Measurements from ENCODE around the gene DEFB132. TPM values are rescaled to one million over a fixed set of nuclear protein-coding genes. Genes with fewer than 3 reads are reported as not detected.

The DEFB132 gene
- total RNA-seq, 1 donor from 2014 or later: not detected

DNA sequence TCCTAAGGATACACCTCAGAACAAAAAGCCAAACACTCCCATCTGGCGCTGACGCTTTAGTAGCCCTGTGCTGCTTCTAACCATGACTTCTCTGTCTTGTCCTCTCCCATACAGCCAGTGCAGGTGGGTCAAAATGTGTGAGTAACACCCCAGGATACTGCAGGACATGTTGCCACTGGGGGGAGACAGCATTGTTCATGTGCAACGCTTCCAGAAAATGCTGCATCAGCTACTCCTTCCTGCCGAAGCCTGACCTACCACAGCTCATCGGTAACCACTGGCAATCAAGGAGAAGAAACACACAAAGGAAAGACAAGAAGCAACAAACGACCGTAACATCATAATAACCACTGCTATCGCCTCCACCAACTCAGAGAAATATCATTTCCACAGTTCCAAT lies 1.4 kb downstream of the DEFB132 start:
- H3K4me1 ChIP-seq (ENCODE audit: control insufficient read depth in 3 of 3, insufficient read depth in 3 of 3, low read length in 3 of 3): no peaks in the 10 kb centered on the region

DNA sequence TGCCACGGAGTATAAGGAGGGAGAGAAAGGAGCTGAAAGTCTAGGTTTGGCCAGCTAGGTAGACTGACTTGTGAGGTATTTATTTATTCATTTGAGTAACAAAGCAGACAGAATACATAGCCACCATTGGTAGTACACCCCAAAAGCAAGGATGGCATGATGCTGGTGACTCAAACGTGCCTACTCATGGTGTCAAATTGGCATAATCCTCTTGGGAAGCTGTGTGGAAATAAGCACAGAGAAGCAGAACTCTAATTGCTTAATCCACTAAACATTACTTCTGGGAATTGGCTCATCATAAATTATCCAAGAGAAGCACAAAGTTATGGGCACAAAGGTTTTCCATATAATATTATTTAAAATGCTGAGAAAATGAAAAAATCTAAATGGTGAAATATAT lies 2.5 kb downstream of the DEFB132 start:
- no peaks in the 10 kb centered on the region for H3K4me1 ChIP-seq (ENCODE audit: control insufficient read depth in 3 of 3, insufficient read depth in 3 of 3, low read length in 3 of 3)
- H3K4me3 ChIP-seq (ENCODE audit: low read length in 3 of 3): no peak overlapping the region
- no peaks in the 10 kb centered on the region for H3K9me3 ChIP-seq (ENCODE audit: control insufficient read depth in 3 of 3, low read length in 3 of 3)
- no peak overlapping the region for H3K27ac ChIP-seq (ENCODE audit: low read depth, low read length)
- H3K27me3 ChIP-seq (ENCODE audit: control insufficient read depth in 3 of 3, insufficient read depth in 3 of 3, low read length in 3 of 3): peaks cover 4 to 23% (median 9%) of the 10 kb centered on the region in 3 donors
- no peaks in the 10 kb centered on the region for H3K36me3 ChIP-seq (ENCODE audit: control insufficient read depth in 3 of 3, insufficient read depth in 3 of 3, low read length in 3 of 3)
- no peak overlapping the region for H3K9ac ChIP-seq (ENCODE audit: low read depth in 1 of 3, low read length in 3 of 3)

More for the DNA sequence above, 1.4 kb downstream of the DEFB132 start:
- no peak overlapping the region for H3K4me3 ChIP-seq (ENCODE audit: low read length in 3 of 3)
- H3K9ac ChIP-seq (ENCODE audit: low read depth in 1 of 3, low read length in 3 of 3): no peak overlapping the region
- no peak overlapping the region for H3K27ac ChIP-seq (ENCODE audit: low read depth, low read length)
- H3K27me3 ChIP-seq (ENCODE audit: control insufficient read depth in 3 of 3, insufficient read depth in 3 of 3, low read length in 3 of 3): peaks cover 7 to 21% (median 9%) of the 10 kb centered on the region in 3 donors
- no peaks in the 10 kb centered on the region for H3K36me3 ChIP-seq (ENCODE audit: control insufficient read depth in 3 of 3, insufficient read depth in 3 of 3, low read length in 3 of 3)
- no peaks in the 10 kb centered on the region for H3K9me3 ChIP-seq (ENCODE audit: control insufficient read depth in 3 of 3, low read length in 3 of 3)

DNA sequence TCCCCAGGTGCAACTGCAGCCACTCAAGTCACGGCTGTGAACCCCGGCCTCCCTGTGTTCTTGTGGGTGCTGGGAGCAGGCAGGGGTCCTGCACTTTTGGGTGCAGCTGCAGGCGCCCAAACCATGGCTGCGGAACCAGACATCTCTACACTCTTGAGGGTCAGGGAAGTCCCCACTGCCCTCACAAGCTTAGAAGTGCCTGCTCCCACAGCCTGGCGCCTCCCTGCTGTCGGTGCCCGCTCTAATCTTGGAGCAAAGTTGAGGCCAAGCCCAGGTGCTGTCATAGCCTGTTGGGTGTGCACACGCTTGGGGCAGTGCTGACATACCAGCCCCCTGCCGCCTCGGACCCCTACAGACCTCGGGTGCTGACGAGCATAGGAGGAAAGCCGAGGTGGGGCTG lies 6.2 kb downstream of the DEFB132 start:
- Histone ChIP-seq H3K4me1 (ENCODE audit: control insufficient read depth in 3 of 3, insufficient read depth in 3 of 3, low read length in 3 of 3) (peaks cover 4 to 9% (median 8%) of the 10 kb centered on the region in 3 donors), H3K36me3 (ENCODE audit: control insufficient read depth in 3 of 3, insufficient read depth in 3 of 3, low read length in 3 of 3) (no peaks in the 10 kb centered on the region), H3K27me3 (ENCODE audit: control insufficient read depth in 3 of 3, insufficient read depth in 3 of 3, low read length in 3 of 3) (peaks cover 0 to 14% (median 6%) of the 10 kb centered on the region in 3 donors), H3K9me3 (ENCODE audit: control insufficient read depth in 3 of 3, low read length in 3 of 3) (no peaks in the 10 kb centered on the region), H3K27ac (ENCODE audit: low read depth, low read length) (no peak overlapping the region), H3K4me3 (ENCODE audit: low read length in 3 of 3) (no peak overlapping the region), H3K9ac (ENCODE audit: low read depth in 1 of 3, low read length in 3 of 3) (no peak overlapping the region)

DNA sequence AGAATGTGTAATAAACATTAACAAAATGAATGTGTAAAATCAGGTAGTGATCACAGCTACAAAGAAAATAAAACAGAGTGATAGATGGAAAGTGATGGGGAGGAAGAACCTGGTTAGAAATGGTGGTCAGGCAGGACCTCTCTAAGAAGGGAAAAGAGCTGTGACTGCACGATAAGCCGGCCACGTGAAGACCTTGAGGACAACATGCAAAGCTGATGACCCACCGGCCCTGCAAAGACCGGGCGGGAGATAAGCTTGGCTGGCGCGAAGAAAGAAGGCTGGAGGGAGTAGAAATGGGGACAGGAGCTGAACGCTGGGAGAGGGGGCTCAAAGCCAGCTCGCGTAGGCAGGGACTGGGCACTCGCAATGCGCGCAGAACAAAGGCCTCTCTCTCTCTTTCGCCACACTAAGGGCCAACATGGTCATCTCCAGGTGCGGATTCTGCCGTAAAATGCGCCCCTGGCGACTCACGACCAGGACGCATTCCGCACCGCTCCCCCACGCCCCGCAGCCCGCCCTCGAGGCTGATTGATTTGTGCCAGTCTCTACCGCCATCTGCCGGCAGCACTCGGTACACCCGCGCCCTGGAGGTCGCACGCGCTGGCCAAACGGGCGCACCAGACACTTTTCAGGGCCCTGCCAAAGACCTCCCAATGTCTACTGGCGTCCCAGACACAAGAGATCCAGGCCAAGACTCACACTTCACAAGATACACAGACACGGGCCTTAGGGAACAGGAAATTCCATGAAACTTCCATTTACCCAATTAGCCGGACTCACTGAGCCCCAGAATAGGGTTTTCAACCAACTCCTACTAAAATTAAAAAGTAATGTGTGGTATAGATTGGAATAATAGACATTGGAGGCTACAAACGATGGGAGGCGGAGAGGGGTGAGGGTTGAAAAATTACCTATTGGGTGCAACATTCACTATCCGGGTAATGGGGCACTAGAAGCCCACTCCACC lies 9.4 kb downstream of the DEFB132 start:
- Histone ChIP-seq H3K27ac (ENCODE audit: low read depth, low read length) (no peak overlapping the region), H3K9me3 (ENCODE audit: control insufficient read depth in 3 of 3, low read length in 3 of 3) (no peaks in the 10 kb centered on the region), H3K4me3 (ENCODE audit: low read length in 3 of 3) (peak overlapping the region; percentile 83 to 92 (median 88)), H3K4me1 (ENCODE audit: control insufficient read depth in 3 of 3, insufficient read depth in 3 of 3, low read length in 3 of 3) (peaks cover 4 to 9% (median 8%) of the 10 kb centered on the region in 3 donors), H3K27me3 (ENCODE audit: control insufficient read depth in 3 of 3, insufficient read depth in 3 of 3, low read length in 3 of 3) (peaks cover 0 to 7% (median 6%) of the 10 kb centered on the region in 3 donors), H3K9ac (ENCODE audit: low read depth in 1 of 3, low read length in 3 of 3) (peak overlapping the region; percentile 62 to 79 (median 65)), H3K36me3 (ENCODE audit: control insufficient read depth in 3 of 3, insufficient read depth in 3 of 3, low read length in 3 of 3) (no peaks in the 10 kb centered on the region)

DNA sequence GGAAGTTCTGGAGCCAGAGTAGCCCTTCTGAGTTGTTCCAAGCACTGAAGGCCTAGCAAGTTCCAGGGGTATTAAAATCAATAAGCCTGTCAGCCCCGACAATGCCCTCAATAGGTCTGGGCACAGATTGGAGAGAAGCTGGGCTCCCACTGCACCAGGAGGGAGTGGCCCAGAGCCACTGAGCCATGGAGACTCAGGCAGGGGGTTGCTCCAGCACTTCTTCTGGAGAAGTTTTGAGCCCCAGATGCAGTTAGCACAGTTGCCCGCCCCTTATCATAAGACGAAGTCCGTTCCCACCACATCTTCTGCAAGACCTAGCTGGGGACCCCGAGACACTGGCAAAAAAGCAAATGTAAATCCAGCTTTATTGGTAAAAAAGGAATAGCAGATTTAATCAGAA lies 13.0 kb downstream of the DEFB132 start:
- H3K4me3 ChIP-seq (ENCODE audit: low read length in 3 of 3): no peak overlapping the region
- H3K9ac ChIP-seq (ENCODE audit: low read depth in 1 of 3, low read length in 3 of 3): no peak overlapping the region
- H3K36me3 ChIP-seq (ENCODE audit: control insufficient read depth in 3 of 3, insufficient read depth in 3 of 3, low read length in 3 of 3): no peaks in the 10 kb centered on the region
- H3K27ac ChIP-seq (ENCODE audit: low read depth, low read length): no peak overlapping the region
- no peaks in the 10 kb centered on the region for H3K27me3 ChIP-seq (ENCODE audit: control insufficient read depth in 3 of 3, insufficient read depth in 3 of 3, low read length in 3 of 3)
- H3K9me3 ChIP-seq (ENCODE audit: control insufficient read depth in 3 of 3, low read length in 3 of 3): no peaks in the 10 kb centered on the region
- H3K4me1 ChIP-seq (ENCODE audit: control insufficient read depth in 3 of 3, insufficient read depth in 3 of 3, low read length in 3 of 3): peaks cover 4 to 9% (median 8%) of the 10 kb centered on the region in 3 donors

DNA sequence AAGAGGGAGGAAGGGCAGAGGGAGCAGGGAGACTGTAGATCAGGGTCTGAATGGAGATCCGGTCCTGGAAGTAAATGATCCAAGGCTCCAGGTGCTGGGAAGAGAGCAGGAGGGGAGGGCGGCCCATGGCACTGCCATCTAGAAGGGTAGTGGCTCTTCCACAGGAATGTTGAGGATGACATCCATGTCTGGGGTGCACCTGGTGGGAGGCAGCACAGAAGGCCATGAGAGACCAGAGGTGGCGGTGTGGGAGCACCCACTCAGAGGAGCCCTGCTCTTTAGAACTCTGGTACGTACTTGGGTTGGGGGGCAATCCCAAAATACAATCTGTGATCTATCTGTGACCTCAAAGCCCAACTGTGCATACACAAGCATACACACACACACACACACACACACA lies 13.5 kb downstream of the DEFB132 start:
- Histone ChIP-seq H3K9me3 (ENCODE audit: control insufficient read depth in 3 of 3, low read length in 3 of 3) (no peaks in the 10 kb centered on the region), H3K9ac (ENCODE audit: low read depth in 1 of 3, low read length in 3 of 3) (no peak overlapping the region), H3K4me3 (ENCODE audit: low read length in 3 of 3) (no peak overlapping the region), H3K4me1 (ENCODE audit: control insufficient read depth in 3 of 3, insufficient read depth in 3 of 3, low read length in 3 of 3) (peaks cover 4 to 9% (median 8%) of the 10 kb centered on the region in 3 donors), H3K27me3 (ENCODE audit: control insufficient read depth in 3 of 3, insufficient read depth in 3 of 3, low read length in 3 of 3) (no peaks in the 10 kb centered on the region), H3K36me3 (ENCODE audit: control insufficient read depth in 3 of 3, insufficient read depth in 3 of 3, low read length in 3 of 3) (peaks cover 0 to 4% (median 0%) of the 10 kb centered on the region in 3 donors), H3K27ac (ENCODE audit: low read depth, low read length) (no peak overlapping the region)

DNA sequence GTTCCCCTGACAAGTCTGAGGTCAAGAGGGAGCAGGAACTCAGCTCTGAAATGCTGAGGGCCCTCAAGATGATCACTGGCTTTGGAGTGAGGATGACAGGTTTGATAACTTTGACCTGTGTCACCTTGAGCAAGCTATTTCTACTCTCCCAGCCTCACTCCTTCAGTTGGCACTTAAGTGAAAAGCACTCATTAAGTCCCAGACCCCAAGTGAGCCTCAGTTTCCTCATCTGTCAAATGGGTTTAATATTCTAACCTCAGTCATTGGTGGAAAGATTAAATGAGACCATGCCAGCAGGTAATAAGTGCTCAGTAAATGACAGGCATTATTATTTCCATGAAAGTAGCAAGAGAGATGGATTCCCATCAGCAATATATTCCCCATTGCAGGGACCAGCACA lies 14.0 kb downstream of the DEFB132 start:
- Histone ChIP-seq H3K4me3 (ENCODE audit: low read length in 3 of 3) (no peak overlapping the region), H3K4me1 (ENCODE audit: control insufficient read depth in 3 of 3, insufficient read depth in 3 of 3, low read length in 3 of 3) (peaks cover 4 to 7% (median 7%) of the 10 kb centered on the region in 3 donors), H3K27me3 (ENCODE audit: control insufficient read depth in 3 of 3, insufficient read depth in 3 of 3, low read length in 3 of 3) (no peaks in the 10 kb centered on the region), H3K9ac (ENCODE audit: low read depth in 1 of 3, low read length in 3 of 3) (no peak overlapping the region), H3K9me3 (ENCODE audit: control insufficient read depth in 3 of 3, low read length in 3 of 3) (no peaks in the 10 kb centered on the region), H3K27ac (ENCODE audit: low read depth, low read length) (no peak overlapping the region), H3K36me3 (ENCODE audit: control insufficient read depth in 3 of 3, insufficient read depth in 3 of 3, low read length in 3 of 3) (peaks cover 0 to 4% (median 2%) of the 10 kb centered on the region in 3 donors)

DNA sequence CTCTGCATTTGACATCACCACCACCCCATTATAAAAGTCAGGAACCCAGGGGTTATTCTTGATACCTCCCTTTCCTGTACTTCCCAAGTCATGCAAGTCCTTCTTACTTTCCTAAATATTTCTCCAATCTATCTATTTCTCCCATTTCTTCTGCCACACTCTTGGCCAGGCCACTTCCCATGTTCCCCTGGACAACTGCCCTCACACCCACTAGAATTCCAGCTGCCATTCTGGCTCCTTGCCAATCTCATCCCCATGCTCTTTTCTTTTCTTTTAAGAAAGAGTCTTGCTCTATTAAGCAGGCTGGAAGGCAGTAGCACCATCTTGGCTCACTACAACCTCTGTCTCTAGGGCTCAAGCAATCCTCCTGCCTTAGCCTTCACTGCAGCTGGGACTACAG lies 15.2 kb downstream of the DEFB132 start:
- H3K27me3 ChIP-seq (ENCODE audit: control insufficient read depth in 3 of 3, insufficient read depth in 3 of 3, low read length in 3 of 3): no peaks in the 10 kb centered on the region

DNA sequence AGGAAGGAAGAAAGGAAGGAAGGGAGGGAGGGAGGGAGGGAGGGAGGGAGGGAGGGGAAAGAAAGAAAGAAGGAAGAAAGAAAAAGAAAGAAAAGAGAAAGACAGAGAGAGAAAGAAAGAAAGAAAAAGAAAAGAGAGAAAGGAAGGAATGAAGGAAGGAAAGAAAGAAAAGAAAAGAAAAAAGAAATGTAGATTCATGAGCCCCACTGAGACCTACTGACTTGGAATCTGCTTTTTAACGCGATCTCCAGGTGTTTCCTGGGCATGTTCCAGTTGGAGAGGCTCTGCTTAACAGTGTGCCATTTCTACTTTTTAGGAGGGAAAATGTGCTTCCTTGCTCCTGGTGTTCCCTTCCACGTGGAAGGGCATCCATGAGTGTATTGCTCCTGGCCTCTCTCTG lies 16.4 kb downstream of the DEFB132 start:
- Histone ChIP-seq H3K27ac (ENCODE audit: low read depth, low read length) (no peak overlapping the region), H3K9me3 (ENCODE audit: control insufficient read depth in 3 of 3, low read length in 3 of 3) (no peaks in the 10 kb centered on the region), H3K4me1 (ENCODE audit: control insufficient read depth in 3 of 3, insufficient read depth in 3 of 3, low read length in 3 of 3) (no peaks in the 10 kb centered on the region)

More for the DNA sequence above, 15.2 kb downstream of the DEFB132 start:
- Histone ChIP-seq H3K4me1 (ENCODE audit: control insufficient read depth in 3 of 3, insufficient read depth in 3 of 3, low read length in 3 of 3) (no peaks in the 10 kb centered on the region), H3K4me3 (ENCODE audit: low read length in 3 of 3) (no peak overlapping the region), H3K27ac (ENCODE audit: low read depth, low read length) (no peak overlapping the region), H3K9ac (ENCODE audit: low read depth in 1 of 3, low read length in 3 of 3) (no peak overlapping the region), H3K36me3 (ENCODE audit: control insufficient read depth in 3 of 3, insufficient read depth in 3 of 3, low read length in 3 of 3) (peaks cover 0 to 11% (median 8%) of the 10 kb centered on the region in 3 donors), H3K9me3 (ENCODE audit: control insufficient read depth in 3 of 3, low read length in 3 of 3) (no peaks in the 10 kb centered on the region)

DNA sequence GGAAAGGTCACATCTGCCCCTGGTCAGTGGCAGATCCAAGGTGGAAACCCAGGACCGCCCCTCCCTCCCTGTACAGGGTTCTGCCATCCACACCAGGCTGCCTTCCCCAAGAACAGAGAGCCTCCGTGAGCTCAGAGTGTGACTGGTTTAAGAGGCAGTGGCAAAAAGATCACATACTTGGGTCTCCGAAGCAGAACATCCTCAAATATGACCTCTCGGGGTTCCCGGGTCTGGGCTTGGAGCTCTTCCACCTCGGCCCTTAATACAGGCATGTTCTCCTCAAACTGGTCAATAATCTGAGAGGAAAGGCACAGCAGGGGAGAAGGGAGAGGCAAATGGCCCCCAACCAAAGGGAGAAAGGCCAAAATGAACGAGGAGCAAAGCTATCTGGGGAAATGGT lies 18.3 kb downstream of the DEFB132 start:
- H3K9ac ChIP-seq (ENCODE audit: low read depth in 1 of 3, low read length in 3 of 3): no peak overlapping the region
- no peak overlapping the region for H3K4me3 ChIP-seq (ENCODE audit: low read length in 3 of 3)
- no peak overlapping the region for H3K27ac ChIP-seq (ENCODE audit: low read depth, low read length)

More for the DNA sequence above, 16.4 kb downstream of the DEFB132 start:
- H3K9ac ChIP-seq (ENCODE audit: low read depth in 1 of 3, low read length in 3 of 3): no peak overlapping the region
- H3K36me3 ChIP-seq (ENCODE audit: control insufficient read depth in 3 of 3, insufficient read depth in 3 of 3, low read length in 3 of 3): peaks cover 3 to 12% (median 8%) of the 10 kb centered on the region in 3 donors
- H3K27me3 ChIP-seq (ENCODE audit: control insufficient read depth in 3 of 3, insufficient read depth in 3 of 3, low read length in 3 of 3): no peaks in the 10 kb centered on the region
- H3K4me3 ChIP-seq (ENCODE audit: low read length in 3 of 3): no peak overlapping the region

More for the DNA sequence above, 18.3 kb downstream of the DEFB132 start:
- Histone ChIP-seq H3K27me3 (ENCODE audit: control insufficient read depth in 3 of 3, insufficient read depth in 3 of 3, low read length in 3 of 3) (no peaks in the 10 kb centered on the region), H3K9me3 (ENCODE audit: control insufficient read depth in 3 of 3, low read length in 3 of 3) (no peaks in the 10 kb centered on the region), H3K36me3 (ENCODE audit: control insufficient read depth in 3 of 3, insufficient read depth in 3 of 3, low read length in 3 of 3) (peaks cover 3 to 12% (median 8%) of the 10 kb centered on the region in 3 donors), H3K4me1 (ENCODE audit: control insufficient read depth in 3 of 3, insufficient read depth in 3 of 3, low read length in 3 of 3) (no peaks in the 10 kb centered on the region)
